Measurements from ENCODE around the gene USH1G.

Gene USH1G

DNA sequence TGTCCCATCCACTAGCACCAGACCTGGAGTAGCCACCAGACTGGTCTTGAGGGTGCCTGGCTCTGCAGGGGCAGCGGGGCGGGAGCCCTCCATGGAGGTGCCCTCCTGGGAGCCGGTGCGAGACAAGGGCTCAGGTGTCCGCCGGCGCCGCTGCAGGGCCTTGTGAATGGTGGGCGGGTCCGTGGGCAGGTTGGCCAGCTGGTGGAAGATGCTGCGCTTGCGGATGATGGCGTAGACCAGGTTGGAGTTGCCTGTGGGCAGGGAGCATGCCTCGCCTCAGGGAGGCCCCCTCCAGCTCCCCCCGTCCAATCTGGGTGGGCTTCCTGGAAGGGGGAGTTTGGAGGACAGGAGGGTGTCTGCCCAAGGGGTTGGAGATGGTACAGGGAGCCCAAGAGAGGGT is 31.1 kb upstream of the USH1G start:
- POLR2A ChIA-PET = no interaction called here
- TF ChIP-seq, protein P1, sequence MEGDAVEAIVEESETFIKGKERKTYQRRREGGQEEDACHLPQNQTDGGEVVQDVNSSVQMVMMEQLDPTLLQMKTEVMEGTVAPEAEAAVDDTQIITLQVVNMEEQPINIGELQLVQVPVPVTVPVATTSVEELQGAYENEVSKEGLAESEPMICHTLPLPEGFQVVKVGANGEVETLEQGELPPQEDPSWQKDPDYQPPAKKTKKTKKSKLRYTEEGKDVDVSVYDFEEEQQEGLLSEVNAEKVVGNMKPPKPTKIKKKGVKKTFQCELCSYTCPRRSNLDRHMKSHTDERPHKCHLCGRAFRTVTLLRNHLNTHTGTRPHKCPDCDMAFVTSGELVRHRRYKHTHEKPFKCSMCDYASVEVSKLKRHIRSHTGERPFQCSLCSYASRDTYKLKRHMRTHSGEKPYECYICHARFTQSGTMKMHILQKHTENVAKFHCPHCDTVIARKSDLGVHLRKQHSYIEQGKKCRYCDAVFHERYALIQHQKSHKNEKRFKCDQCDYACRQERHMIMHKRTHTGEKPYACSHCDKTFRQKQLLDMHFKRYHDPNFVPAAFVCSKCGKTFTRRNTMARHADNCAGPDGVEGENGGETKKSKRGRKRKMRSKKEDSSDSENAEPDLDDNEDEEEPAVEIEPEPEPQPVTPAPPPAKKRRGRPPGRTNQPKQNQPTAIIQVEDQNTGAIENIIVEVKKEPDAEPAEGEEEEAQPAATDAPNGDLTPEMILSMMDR (IDR thresholded peaks at IDR 0.05; ENCODE audit: control extremely low read depth, extremely low read depth, low read depth, missing control alignments) = no peak
- CTCF ChIA-PET = interaction anchor here (1.0 to 16.9 kb wide), 3 partner anchors 8 to 248 kb away, joined by 3 to 390 read pairs (median 5); partner anchors contain the start of genes OTOP2, OTOP3 and USH1G
- no peak for DNase-seq (ENCODE audit: extremely low spot score)

DNA sequence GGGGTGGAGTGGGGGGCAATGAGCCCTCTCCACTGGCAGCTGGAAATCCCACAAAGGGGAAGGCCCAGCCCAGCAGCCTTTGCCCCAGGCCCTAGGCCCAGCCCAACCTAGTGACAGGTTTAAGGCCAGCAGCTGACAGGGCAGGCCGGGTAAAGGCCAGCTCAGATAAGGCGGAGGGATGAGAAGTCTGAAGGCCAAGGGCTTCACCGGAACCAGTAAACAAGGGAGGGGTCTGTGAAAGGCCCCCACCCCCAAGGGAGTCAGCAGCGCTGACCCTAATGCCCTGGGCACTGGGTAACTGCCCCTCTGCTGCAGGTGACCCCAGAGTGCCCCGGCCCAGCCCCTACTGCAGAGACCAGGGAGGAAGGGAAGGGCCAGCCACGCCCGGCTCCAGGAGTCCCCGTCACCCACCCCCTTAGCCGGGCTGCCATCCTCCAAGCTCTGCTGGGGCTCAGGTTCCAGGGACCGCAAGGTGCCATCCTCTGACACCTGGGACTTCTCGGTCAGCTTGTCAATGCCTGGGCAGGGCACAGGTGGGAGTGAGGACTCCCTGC is 30.2 kb upstream of the USH1G start:
- ChIA-PET CTCF (interaction anchor here (1.3 to 16.9 kb wide), 3 partner anchors 7 to 26 kb away, joined by 5 to 390 read pairs (median 156); partner anchors contain the start of genes OTOP2, OTOP3 and USH1G), POLR2A (no interaction called here)
- DNase-seq (ENCODE audit: extremely low spot score) = no peak
- TF ChIP-seq, protein P1 (IDR thresholded peaks at IDR 0.05; ENCODE audit: control extremely low read depth, extremely low read depth, low read depth, missing control alignments) = no peak

GRCh38 chr17:74952431-74953133 is 29.5 kb upstream of the USH1G start:
- POLR2A ChIA-PET = no interaction called here
- no peak for DNase-seq (ENCODE audit: extremely low spot score)
- TF ChIP-seq, protein P1 (IDR thresholded peaks at IDR 0.05; ENCODE audit: control extremely low read depth, extremely low read depth, low read depth, missing control alignments) = no peak
- CTCF ChIA-PET = interaction anchor here (1.3 to 16.9 kb wide), 3 partner anchors 7 to 26 kb away, joined by 3 to 390 read pairs (median 156); partner anchors contain the start of genes OTOP2, OTOP3 and USH1G

GRCh38 chr17:74951680-74952421 is 28.8 kb upstream of the USH1G start:
- ChIA-PET CTCF (interaction anchor here (1.3 to 16.9 kb wide), 3 partner anchors 8 to 25 kb away, joined by 3 to 390 read pairs (median 156); partner anchors contain the start of genes OTOP2, OTOP3 and USH1G), POLR2A (no interaction called here)
- no peak for DNase-seq (ENCODE audit: extremely low spot score)
- TF ChIP-seq, protein P1 (IDR thresholded peaks at IDR 0.05; ENCODE audit: control extremely low read depth, extremely low read depth, low read depth, missing control alignments) = no peak

DNA sequence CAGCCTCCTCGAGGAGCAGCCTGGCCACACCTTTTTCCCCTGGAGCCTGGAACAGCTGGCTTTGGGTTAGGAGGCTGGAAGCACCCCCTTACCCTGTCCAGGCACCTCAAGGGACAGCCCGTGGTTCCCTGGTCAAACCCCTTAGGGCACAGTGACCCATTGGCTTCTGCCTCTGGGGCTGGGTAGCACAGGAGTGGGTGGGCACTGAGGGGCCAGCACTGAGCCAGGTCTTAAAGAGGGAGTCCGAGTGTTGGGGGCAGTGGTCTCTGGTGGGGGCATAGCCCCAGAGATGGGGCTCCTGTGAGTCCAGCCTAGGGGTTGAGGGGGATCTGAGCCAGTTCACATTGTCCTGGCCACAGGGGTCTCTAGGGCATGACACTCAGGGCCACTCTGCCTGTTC is 28.0 kb upstream of the USH1G start:
- TF ChIP-seq, protein P1 (IDR thresholded peaks at IDR 0.05; ENCODE audit: control extremely low read depth, extremely low read depth, low read depth, missing control alignments) = no peak
- POLR2A ChIA-PET = no interaction called here
- CTCF ChIA-PET = interaction anchor here (1.3 to 16.9 kb wide), 3 partner anchors 9 to 24 kb away, joined by 3 to 390 read pairs (median 156); partner anchors contain the start of genes OTOP2, OTOP3 and USH1G
- no peak for DNase-seq (ENCODE audit: extremely low spot score)

DNA sequence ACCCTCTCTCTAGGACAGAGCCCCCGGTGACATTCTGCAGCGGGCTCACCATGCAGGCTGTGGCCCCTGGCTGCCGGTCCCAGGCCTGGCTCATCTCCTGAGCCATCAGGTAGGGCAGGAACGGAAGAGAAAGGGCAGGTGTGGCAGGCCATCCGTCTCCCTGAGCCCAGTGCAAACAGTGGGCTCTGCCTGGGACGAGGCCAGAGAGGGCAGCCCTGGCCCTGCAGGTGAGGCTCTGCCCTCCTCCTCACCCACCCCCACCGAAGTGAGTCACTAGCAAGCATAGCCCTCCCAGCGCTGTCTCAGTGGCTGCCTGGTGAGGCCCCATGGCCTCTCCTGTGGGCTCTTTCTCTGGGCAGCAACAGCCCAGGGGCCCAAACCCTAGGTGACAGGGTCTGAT is 27.2 kb upstream of the USH1G start:
- POLR2A ChIA-PET = no interaction called here
- TF ChIP-seq, protein P1 (IDR thresholded peaks at IDR 0.05; ENCODE audit: control extremely low read depth, extremely low read depth, low read depth, missing control alignments) = no peak
- no peak for DNase-seq (ENCODE audit: extremely low spot score)
- CTCF ChIA-PET = interaction anchor here (12.6 to 16.9 kb wide), 2 partner anchors 10 to 23 kb away, joined by 156 to 390 read pairs; partner anchors contain the start of genes OTOP2, OTOP3 and USH1G
